ENCODE results near the gene ARHGAP25. TPM values are rescaled to one million over a fixed set of nuclear protein-coding genes. Genes with fewer than 3 reads are reported as not detected.
A peak's percentile ranks its signal among the peaks of the same experiment; 100 is the strongest.

The ARHGAP25 gene
- total RNA-seq, 1 experiment from 2014 or later = 6.2 TPM

DNA sequence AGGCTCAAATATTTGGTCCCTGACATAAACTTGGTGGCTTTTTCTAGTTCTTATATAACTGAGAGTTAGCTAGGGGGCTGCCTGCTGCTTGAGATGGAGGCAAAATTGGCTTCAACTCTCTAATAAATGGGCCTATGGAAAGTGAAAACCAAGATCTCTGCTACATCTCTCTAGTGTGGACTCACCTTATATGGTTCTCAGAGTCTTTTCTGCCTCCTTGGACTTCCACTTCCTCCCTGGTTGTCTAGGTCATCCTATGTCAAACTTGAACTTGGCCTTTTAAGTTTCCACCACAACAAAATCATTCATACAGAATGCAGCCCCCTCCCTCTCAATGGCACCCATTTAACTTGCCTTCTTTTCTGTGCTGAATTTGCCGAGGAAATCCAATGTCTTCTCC lies 23.9 kb upstream of the ARHGAP25 start:
- Histone ChIP-seq H3K36me3 (ENCODE audit: insufficient read depth, low read length, poor library complexity, severe bottlenecking) (no peaks in the 10 kb centered on the region), H3K4me1 (ENCODE audit: insufficient read depth, low read length, poor library complexity, severe bottlenecking) (peaks cover 7% of the 10 kb centered on the region), H3K9me3 (ENCODE audit: low read depth, low read length, poor library complexity, severe bottlenecking) (no peaks in the 10 kb centered on the region), H3K27ac (ENCODE audit: low read depth, low read length, poor library complexity, severe bottlenecking) (no peak overlapping the region), H3K27me3 (replicated peaks; ENCODE audit: insufficient read depth, low read depth, low read length, poor library complexity) (no peaks in the 10 kb centered on the region), H3K4me3 (ENCODE audit: low read depth, low read length, poor library complexity, severe bottlenecking) (no peak overlapping the region)
- BruUV-seq (replicated peaks) = no TSS peak
- no peak for TF ChIP-seq EZH2 (IDR thresholded peaks at IDR 0.05; ENCODE audit: borderline replicate concordance, low read depth, low read length, poor library complexity, severe bottlenecking)
- TF ChIP-seq, protein P1, sequence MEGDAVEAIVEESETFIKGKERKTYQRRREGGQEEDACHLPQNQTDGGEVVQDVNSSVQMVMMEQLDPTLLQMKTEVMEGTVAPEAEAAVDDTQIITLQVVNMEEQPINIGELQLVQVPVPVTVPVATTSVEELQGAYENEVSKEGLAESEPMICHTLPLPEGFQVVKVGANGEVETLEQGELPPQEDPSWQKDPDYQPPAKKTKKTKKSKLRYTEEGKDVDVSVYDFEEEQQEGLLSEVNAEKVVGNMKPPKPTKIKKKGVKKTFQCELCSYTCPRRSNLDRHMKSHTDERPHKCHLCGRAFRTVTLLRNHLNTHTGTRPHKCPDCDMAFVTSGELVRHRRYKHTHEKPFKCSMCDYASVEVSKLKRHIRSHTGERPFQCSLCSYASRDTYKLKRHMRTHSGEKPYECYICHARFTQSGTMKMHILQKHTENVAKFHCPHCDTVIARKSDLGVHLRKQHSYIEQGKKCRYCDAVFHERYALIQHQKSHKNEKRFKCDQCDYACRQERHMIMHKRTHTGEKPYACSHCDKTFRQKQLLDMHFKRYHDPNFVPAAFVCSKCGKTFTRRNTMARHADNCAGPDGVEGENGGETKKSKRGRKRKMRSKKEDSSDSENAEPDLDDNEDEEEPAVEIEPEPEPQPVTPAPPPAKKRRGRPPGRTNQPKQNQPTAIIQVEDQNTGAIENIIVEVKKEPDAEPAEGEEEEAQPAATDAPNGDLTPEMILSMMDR (conservative IDR thresholded peaks at IDR 0.05; ENCODE audit: low read depth, low read length) = no peak
- no peak for DNase-seq (ENCODE audit: low spot score)
- intact Hi-C loops (cut with micrococcal nuclease; ENCODE audit: unreplicated experiment) = no loop called here
- ChIA-PET CTCF (interaction anchor here (0.9 to 1.7 kb wide), 2 partner anchors 214 to 223 kb away, joined by 4 to 6 read pairs; no protein-coding TSS in a partner anchor), POLR2A (ENCODE audit: low non-redundant PET) (no interaction called here)

DNA sequence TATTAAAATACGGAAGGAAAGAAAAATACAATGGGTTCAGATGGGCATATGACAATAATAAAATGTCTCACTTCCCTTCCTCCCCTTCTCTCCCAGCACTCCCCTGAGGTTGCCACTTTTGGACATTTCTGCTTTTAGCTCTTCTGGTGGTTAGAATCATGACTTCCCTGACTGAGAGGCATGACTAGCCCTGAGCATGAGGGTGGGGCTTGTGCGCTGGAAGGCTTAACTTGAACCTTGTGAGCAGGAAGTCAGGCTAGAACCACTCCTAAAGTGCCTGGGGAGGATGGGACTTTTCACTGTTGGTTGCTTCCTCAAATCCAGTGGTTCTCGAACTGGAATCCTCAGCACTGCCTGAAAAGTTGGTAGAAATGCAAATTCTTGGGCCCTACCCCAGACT lies 19.7 kb upstream of the ARHGAP25 start:
- CTCF ChIA-PET = interaction anchor here (1.3 kb wide), 1 partner anchor 227 kb away, joined by 5 read pairs; no protein-coding TSS in a partner anchor
- no peak overlapping the region for H3K27ac ChIP-seq (ENCODE audit: low read depth, low read length, poor library complexity, severe bottlenecking)
- peaks cover 7% of the 10 kb centered on the region for H3K4me1 ChIP-seq (ENCODE audit: insufficient read depth, low read length, poor library complexity, severe bottlenecking)
- no peaks in the 10 kb centered on the region for H3K36me3 ChIP-seq (ENCODE audit: insufficient read depth, low read length, poor library complexity, severe bottlenecking)
- BruUV-seq (replicated peaks) = no TSS peak
- H3K4me3 ChIP-seq (ENCODE audit: low read depth, low read length, poor library complexity, severe bottlenecking) = no peak overlapping the region
- no peaks in the 10 kb centered on the region for H3K9me3 ChIP-seq (ENCODE audit: low read depth, low read length, poor library complexity, severe bottlenecking)
- TF ChIP-seq, protein P1 (conservative IDR thresholded peaks at IDR 0.05; ENCODE audit: low read depth, low read length) = no peak
- TF ChIP-seq EZH2 (IDR thresholded peaks at IDR 0.05; ENCODE audit: borderline replicate concordance, low read depth, low read length, poor library complexity, severe bottlenecking) = no peak
- no peak for DNase-seq (ENCODE audit: low spot score)
- POLR2A ChIA-PET (ENCODE audit: low non-redundant PET) = no interaction called here
- intact Hi-C loops (cut with micrococcal nuclease; ENCODE audit: unreplicated experiment) = loop anchor here (1.0 to 5.0 kb wide), 2 partner anchors 228 to 249 kb away; no protein-coding TSS in a partner anchor
- H3K27me3 ChIP-seq (replicated peaks; ENCODE audit: insufficient read depth, low read depth, low read length, poor library complexity) = no peaks in the 10 kb centered on the region

GRCh38 chr2:68715353-68716041 lies 19.1 kb upstream of the ARHGAP25 start:
- intact Hi-C loops (cut with micrococcal nuclease; ENCODE audit: unreplicated experiment) = loop anchor here (1.0 to 5.0 kb wide), 2 partner anchors 228 to 249 kb away; no protein-coding TSS in a partner anchor
- DNase-seq (ENCODE audit: low spot score) = peak; percentile 87
- ChIA-PET POLR2A (ENCODE audit: low non-redundant PET) (no interaction called here), CTCF (interaction anchor here (0.5 to 1.2 kb wide), 4 partner anchors 228 to 613 kb away, joined by 3 to 10 read pairs (median 6); no protein-coding TSS in a partner anchor)
- no peak for TF ChIP-seq EZH2 (IDR thresholded peaks at IDR 0.05; ENCODE audit: borderline replicate concordance, low read depth, low read length, poor library complexity, severe bottlenecking)
- TF ChIP-seq, protein P1 (conservative IDR thresholded peaks at IDR 0.05; ENCODE audit: low read depth, low read length) = peak; percentile 85
- H3K27ac ChIP-seq (ENCODE audit: low read depth, low read length, poor library complexity, severe bottlenecking) = no peak overlapping the region
- BruUV-seq (replicated peaks) = no TSS peak
- no peaks in the 10 kb centered on the region for H3K36me3 ChIP-seq (ENCODE audit: insufficient read depth, low read length, poor library complexity, severe bottlenecking)
- no peak overlapping the region for H3K4me3 ChIP-seq (ENCODE audit: low read depth, low read length, poor library complexity, severe bottlenecking)
- H3K9me3 ChIP-seq (ENCODE audit: low read depth, low read length, poor library complexity, severe bottlenecking) = no peaks in the 10 kb centered on the region
- peaks cover 7% of the 10 kb centered on the region for H3K4me1 ChIP-seq (ENCODE audit: insufficient read depth, low read length, poor library complexity, severe bottlenecking)
- no peaks in the 10 kb centered on the region for H3K27me3 ChIP-seq (replicated peaks; ENCODE audit: insufficient read depth, low read depth, low read length, poor library complexity)

Measured in A673 (cell line).